ENCODE results near the gene HOMER2.
"Not testable (repeated sequence)": the region's sequence is repeated elsewhere in the genome, so short reads cannot be mapped to it uniquely, and the experiment has no call there.

Gene HOMER2

DNA sequence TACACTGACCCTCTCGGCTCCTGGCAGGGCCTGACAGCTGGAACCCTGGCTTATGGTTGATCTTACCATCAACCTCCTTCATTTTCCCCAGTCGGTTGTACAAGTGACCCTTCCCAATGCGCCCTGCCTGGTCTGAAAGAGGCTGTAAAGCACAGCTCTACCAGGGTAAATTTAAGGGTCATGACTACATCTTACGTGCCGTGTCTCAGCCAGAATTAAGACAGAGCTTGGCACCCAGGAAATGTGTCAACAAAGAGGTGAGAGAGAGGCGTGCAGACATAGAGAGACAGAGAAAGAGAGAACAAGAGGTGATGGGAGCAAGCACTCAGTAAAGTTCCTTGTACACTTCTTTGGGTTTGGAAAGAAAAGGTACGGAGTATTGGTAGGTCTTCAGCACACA lies 28.8 kb downstream of the HOMER2 start:
- DNase-seq = no peak

DNA sequence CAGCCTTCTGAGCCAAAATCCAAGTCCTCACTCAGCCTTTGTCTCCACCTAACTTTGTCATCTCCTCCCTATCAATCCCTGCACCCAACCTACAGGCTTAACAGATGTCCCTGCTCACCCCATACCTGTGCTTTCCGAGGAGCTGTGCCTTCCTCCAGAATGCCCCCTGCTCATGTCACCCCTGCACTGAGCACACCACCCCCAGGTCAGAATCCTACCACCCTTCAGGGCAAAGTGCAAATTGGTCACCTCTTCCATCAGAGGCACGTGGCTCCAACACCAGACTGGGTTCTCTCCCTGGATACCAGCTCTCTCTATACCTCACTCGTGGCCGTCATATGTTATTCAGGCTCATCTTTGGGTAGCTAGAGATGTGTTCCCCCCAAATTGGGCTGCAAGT lies 29.8 kb downstream of the HOMER2 start:
- no peak for DNase-seq

DNA sequence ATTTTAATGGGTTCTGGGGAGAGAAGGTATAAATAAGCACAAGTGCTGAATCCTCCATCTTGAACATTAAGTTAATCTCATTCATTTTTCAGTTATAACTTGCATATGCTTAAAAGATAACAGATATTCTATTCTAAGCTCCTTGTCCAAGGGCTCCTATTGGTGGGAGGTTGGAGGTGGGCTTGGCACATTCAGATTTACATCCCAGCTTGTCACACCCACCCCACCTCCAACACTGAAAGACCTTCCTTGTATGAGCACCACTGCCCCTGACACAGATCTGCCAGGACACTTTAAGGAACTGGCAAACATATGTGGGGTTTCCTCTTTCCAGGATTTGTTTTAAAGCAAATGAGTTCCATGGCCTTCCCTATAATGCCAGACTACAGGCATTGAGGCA lies 30.6 kb downstream of the HOMER2 start:
- DNase-seq = no peak

DNA sequence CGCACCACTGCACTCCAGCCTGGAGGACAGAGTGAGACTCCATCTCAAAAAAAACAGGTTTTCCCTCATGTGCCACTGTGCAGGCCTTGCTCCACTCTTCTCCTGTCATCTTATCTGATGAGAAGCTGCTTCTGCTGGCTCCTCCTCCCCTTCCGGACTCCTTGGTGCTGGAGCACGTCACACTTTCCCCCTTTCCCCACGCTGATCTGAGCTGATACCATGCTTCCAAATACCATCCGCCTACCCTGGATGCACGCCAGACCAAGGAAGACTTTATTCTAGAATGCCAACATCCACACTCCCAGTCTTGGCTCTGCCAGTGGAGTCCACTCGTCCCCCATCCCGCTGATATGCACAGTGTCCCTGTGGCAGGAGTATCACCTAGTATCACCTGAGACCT lies 31.3 kb downstream of the HOMER2 start:
- DNase-seq = no peak

DNA sequence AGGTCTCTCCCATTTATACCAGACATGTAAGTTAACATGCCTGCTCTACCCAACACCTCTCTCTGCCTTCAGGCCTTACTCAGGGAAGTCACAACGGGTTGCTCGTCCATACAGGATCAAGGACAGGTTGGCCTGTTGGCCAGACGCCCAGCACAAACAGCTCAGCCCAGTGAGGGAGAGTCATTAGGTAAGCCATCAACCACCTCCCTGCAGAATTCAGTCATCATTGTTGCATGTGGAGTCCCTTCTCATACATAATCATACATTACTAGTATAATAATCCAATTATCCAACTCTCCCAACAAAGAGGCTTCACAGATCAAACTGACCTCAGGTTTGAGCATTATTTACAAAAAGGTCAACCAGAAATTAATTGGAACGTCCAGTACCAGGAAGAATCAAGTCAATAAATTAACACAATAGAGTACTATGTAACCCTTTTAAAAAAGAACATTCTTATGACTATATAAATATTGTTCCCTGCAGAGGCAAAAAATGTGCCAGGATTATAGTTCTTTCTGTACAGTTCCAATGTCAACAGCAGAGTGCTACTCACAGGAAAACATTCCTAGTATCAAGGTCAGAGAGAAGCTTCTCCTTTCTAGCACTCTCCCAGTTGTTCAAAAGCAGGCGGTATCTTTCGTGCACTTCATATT lies 33.2 kb downstream of the HOMER2 start:
- no peak for DNase-seq

DNA sequence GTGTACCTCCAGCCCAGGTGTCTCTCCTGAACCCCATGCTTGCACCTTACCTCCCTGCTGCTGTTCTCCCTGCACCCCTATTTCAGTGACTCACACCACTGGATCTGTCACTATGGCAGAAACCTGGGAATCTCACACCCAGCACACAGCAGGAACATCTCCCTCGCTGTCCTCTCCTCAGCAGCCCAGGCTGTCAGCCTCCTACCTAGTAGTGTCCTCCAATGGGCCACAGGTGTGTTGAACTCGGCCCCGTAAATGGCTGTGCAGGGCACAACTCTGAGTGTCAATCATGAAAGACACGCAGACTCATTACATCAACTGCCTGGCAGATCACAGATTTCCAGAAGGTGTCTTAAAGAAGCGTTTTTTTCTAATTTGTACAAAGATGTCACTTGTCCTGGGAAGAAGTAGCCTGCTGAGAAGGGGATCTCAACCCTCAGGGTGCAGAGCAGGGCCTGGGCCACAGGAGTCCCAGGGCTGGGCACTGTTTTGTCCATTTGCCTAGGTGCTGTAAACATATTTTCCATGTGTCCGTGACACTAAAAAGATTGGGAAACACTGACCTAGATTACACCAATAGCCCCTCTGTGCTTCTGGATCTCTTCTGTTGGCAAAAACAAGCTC lies 33.8 kb downstream of the HOMER2 start:
- no peak for DNase-seq

DNA sequence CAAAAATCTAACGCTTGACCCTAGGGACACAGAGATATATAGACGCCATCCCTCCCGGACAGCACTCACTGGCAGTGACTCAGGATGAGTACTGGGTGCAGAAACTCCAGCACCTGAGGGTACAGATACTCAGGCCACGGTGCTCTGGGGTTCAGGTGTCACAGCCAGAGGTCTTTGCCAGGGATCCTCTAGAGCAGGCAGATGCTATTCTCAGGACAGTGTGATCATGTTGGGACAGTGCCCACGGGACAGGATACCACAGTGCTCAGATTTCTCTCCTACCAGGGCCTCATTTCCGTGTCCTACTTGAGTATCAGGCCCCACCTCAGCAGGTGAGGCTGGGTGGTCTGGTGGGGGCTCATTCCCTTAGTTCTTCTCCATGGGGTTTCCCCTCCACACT lies 34.4 kb downstream of the HOMER2 start:
- no peak for DNase-seq

DNA sequence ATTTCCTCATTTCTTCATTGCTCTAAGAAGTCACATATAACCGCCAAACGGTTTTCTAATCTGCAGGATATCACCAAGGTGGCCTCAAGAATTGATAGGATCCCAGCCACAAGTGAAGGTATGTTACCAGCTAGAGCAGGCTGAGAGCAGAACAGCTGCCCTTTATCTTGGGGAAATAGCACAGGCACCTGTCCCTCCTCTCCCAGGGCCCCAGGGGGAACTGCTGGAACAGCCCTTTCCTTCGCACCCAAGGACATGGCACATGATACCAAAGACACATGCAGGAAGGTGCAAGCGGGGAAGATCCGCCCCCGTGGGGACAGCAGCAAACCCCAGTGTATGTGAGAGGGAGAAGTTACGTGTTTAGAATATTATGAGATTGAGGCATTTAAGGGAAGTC lies 35.3 kb downstream of the HOMER2 start:
- DNase-seq = no peak

DNA sequence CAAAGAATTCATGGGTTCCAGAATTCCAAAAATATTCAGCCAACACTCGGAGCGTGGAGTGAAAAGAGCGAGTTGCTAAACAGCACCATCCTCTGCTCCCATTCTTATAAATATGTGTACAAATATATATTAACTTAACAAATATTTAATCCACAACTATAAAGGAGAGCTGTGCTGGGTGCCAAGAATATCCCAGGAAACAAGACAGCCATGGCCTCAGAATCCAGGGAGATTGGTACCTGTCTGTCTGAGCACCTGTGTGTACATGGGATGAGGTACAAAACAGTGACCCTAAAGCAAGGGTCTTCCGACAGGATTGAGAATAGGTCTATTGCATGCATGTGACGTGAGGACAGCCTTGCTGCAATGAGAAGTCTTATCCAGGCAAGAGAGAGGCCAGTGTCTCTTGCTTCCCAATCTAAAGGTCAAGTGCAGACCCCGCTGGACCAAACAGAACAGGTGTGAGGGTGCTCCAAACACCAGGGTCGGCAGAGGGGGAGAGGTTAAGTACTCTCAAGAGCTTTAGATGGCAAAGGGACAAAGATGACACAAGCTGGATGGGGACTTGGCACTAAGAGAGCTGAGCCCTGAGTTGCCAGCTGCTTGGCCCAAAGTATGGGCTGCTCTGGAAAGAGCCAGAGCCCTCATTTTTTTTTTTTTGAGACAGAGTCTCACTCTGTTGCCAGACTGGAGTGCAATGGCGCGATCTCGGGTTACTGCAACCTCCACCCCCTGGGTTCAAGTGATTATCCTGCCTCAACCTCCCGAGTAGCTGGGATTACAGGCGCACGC lies 36.2 kb downstream of the HOMER2 start:
- DNase-seq = no peak

DNA sequence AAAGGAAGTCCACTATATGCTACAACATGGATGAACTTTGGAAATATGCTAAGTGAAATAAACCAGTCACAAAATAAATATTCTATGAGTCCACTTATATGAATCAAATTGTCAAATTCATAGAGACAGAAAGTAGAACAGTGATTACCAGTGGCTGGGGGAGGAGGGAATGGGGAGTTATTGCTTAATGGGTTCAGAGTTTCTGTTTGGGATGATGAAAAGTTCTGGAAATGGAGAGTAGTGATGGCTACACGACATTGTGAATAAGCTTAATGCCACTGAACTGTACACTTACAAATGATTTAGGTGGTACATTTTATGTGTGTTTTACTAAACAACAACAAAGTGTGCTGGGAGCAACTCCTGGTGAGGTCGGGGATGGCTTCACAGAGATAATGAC lies 38.1 kb downstream of the HOMER2 start:
- no peak for DNase-seq

DNA sequence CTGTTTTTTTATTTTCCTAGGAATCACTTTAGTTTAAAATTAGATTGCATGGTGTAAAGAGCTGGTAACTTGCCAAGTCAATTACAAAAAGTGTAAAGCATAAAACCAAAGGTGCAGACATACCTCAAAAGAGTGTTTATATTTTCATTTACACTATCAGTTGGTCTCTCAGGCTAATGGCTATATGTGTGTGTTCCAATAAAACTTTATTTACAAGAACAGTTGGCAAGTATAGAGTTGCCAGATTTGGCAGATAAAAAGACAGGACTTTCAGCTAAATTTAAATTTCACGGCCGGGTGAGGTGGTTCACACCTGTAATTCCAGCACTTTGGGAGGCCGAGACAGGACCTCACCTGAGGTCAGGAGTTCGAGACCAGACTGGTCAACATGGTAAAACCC lies 41.1 kb downstream of the HOMER2 start:
- no peak for DNase-seq

DNA sequence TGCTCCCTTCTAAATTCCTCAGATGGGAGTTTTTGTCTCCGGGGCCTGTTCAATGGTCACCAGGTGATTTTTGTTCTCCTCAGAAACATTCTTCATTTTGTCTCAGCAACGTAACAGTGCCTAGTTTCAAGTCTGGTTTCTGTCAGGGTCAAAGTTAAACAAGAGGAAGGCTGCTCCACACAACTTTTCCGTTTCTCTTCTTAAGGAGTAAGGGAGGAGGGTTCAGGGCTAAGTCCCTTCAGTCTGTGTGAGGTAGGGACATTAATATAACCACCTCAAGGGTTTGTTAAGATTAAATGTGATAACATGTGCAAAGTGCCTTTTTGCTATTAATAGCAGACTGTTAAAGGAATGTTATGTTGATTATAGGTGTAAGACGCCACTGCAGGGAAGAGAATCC lies 41.8 kb downstream of the HOMER2 start:
- DNase-seq = no peak

DNA sequence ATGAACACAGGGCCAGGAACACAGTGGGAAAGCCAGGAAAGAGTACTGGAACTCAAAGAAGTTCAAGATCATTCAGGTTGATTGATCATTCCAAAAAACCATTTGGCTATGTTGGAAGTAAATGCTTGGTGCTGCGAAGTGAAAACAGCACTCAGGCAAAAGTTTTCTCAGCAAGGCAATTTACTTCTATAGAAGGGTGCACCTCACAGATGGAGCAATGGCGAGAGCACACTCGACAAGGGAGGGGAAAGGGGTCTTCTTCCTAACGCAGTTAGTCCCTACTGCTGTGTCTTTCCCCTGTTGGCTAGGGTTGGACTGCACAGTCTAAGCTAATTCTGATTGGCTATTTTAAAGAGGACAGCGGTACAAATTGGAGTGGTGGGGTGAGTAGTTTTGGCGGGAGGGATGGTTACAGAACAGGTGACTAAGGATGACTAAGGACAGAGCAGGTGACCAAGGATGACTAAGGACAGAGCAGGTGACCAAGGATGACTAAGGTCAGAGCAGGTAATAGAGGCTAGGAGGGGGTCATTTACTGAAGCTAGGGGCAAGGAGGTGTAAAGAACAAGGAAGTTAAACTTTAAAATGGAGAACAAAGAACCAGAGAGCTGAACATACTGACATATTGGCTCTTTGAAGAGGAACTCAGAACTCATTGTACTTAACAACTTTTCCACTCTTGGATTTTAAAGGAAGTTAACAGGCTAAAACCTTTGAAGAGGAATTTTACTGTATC lies 43.3 kb downstream of the HOMER2 start:
- no peak for DNase-seq

DNA sequence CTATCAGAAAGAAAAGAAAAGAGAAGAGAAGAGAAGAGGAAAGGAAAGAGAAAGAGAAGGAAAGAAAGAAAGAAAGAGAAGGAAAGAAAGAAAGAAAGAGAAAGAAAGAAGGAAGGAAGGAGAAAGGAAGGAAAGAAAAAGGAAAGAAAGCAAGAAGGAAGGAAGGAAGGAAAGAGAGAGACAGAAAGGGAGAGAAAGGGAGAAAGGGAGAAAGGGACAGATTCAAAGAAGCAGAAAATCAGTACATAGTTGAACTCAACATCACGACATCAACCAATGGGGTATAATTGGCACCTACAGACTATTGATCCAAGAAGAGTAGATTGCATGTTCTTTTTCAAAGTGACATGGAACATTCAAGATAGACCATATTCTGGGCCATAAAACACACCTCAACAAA lies 45.2 kb downstream of the HOMER2 start:
- no peak for DNase-seq

DNA sequence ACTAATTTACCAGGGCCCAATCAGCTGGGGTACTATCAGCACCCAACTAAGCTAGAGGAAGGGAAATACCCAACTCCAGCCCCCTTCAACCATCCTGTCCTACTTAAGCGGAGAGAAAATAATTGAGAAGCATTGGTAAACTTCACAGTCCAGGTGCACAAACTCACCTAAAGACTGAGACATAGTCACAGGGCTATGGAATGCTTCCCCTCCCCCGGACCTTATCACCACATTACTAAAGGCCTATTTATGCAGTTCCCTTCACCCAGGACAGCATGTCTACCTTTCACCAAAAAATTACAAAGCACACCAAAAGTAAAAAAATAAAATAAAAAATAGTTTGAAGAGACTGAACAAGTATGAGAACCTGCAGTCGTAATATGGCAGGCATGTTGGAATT lies 47.9 kb downstream of the HOMER2 start:
- no peak for DNase-seq

DNA sequence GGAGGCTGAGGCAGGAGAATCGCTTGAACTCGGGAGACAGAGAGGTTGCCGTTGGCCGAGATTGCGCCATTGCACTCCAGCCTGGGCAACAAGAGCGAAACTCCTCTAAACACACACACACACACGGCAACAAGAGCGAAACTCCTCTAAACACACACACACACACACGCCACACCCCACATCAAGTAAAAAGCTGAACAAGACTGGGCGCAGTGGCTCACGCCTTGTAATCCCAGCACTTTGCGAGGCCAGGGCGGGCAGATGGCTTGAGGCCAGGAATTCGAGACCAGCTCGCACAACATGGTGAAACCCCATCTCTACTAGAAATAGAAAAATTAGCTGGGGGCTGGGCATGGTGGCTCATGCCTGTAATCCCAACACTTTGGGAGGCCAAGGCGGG lies 49.0 kb downstream of the HOMER2 start:
- DNase-seq = no peak

DNA sequence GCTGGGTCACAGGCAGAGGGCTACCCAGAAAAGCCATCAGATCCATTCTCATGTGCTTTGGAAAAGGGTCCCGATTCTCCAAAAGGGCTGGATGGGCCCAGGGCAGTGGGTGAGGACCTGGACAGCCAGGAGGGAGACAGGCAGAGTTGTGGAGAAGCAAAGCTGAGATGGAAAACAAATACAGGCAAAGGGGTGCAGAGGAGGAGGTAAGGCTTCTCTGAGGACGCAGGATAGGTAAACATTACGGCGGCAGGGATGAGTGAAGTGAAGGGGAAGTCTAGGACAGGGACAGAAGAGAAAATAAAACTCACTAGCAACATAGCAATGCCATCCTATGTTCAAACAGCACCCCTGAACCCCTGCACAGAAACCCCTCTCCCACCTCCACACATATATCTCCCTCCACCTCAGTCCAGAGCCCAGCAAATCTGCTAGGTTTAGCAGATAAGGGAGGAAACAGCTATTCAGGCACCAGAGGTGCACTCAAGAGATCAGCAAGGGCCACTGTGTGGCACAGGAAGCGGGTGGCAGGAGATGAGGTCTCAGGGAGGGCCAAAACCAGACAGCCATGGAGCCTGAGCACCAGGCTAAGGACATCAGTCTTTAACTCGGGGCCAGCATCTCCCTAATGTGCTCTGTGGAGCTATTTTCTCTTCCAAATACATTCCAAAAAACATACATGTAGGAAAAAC lies 51.3 kb downstream of the HOMER2 start:
- no peak for DNase-seq

DNA sequence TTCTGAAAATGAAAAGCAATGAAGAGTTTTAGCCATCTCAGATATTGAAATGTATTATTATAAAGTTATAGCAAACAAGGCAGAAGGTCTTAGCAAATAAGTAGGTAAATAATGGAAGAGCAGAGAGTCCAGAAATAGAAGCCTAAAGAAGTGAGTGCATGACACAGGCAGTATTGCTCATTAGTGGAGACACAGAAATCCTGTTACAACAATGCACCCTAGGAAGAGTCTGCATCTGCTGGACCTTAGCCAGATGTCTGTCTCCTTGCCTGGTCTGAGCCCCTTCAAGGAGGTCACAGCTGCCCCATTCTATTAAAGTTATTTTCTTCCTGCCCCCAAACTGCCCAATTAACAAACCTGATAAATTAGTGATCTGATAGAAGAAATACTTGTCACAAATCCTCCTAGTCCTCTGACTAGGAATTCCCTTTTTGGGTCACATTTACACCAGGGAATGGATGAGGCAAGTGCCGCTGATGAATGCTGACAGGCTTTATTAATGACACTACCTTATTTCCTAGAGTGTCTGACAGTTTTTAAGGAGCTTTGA lies 51.9 kb downstream of the HOMER2 start:
- no peak for DNase-seq

DNA sequence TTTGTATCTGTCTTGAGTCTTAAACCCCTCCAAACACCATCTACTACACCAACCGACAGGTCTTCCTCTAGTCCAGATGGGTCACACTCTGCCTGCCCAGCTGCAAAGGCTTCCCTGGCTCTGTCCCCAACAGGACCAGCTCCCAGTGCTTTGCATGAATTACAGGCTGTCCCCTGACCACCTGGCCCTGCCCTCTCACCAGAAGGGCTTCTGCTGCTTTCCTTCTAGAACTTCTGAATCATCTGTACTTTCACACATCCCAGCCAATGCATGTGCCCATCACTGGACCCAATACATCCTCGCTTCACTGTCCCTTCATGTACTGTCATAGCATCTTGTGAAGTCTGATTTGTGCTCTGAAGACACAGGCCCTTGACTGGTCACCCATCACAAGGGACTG lies 53.6 kb downstream of the HOMER2 start:
- no peak for DNase-seq

DNA sequence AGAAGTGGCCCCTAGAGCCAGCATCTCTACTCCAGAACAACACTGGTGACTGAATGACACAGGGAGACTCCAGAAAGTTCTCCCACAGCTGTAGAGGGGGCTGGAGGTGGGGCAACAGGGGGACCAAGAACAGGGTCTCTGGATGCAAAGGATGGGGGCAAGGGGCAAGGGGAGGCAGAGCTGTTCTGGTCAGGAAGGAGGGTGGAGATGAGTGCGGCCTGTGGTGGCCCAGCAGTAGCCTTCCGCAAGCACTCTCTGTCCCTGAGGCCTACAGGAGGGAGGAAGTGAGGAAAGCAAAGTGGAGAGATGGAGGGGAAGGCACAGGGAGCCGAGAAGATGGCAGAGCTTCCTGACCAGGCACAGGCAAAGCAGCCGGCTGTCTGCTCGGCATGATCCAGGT lies 56.5 kb downstream of the HOMER2 start:
- no peak for DNase-seq

DNA sequence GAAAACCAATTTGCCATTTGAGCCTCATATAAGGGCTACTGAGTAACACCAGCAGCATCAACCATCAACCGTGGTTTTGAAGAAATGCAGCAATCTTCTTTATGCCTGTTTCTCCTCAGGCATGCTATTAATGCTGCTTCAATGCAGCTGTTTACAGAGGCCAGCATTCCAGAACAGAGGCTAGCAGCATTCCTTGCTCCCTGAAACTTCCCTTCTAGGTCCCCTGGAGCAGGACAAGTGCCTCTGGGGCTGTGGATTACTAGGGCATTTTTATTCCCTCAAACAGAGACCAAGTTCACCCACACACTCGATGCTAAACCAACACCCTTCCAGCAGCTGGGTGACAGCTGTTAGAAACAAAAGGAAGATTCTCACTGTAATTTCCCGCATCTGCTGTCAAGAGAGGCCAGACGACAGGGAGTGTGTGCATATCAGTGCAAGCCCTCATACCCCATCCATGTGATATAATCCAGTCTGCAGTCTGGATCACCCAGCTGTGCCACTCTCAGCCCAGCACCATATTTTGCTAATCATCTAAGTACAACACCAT lies 57.5 kb downstream of the HOMER2 start:
- no peak for DNase-seq

DNA sequence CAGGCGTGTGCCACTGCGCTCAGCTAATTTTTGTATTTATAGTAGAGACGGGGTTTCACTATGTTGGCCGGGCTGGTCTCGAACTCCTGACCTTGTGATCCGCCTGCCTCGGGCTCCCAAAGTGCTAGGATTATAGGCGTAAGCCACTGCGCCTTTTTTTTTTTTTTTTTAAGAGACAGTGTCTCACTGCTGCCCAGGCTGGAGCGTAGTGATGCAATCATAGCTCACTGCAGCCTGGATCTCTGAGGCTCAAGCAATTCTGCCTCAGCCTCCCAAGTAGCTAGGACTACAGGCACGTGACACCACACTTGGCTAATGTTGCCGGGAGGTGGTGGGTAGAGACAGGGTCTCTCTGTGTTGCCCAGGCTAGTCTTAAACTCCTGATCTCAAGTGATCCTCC lies 59.0 kb downstream of the HOMER2 start:
- not testable (repeated sequence) for DNase-seq
